Measurements from ENCODE around the gene CDKAL1.
"Not testable (repeated sequence)": the region's sequence is repeated elsewhere in the genome, so short reads cannot be mapped to it uniquely, and the experiment has no call there.

Gene CDKAL1

GRCh38 chr6:20632696-20633095, 98.4 kb downstream of the CDKAL1 start:
- in situ Hi-C loops (cut with MboI; ENCODE audit: low sequenced_read_pairs), result no loop called here

DNA sequence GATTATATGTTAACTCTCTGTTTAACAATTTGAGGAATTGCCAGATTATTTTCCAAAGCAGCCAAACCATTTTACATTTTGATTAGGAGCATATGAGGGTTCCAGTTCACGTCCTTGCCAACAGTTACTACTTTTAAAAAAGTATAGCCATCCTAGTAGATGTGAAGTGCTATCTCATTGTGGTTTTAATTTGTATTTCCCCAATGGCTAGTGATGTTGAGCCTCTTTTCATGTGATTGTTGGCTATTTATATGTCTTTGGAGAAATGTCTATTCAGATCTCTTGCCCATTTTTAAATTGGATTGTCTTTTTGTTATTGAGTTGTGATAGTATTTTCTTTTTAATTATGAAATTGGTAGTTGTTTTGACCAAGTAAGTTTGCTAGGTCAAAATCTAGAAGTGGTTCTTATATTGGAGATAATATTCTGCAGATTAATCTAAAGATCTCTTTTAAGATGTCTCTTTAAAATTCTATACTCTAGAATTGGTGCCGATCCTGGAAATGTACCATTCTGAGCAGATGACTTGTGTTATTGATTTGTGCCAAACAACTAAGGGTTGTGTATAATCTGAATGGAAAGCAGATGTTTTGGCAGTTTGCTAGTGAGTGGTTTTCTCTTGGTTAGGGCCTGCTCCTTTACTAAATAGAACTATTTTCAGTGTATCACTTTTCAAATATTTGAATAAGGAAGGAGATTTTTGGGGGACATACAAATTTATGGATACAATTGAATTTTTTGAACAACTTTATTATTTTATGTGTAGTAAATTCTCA, 99.5 kb downstream of the CDKAL1 start:
- in situ Hi-C loops (cut with MboI; ENCODE audit: low sequenced_read_pairs), result no loop called here

DNA sequence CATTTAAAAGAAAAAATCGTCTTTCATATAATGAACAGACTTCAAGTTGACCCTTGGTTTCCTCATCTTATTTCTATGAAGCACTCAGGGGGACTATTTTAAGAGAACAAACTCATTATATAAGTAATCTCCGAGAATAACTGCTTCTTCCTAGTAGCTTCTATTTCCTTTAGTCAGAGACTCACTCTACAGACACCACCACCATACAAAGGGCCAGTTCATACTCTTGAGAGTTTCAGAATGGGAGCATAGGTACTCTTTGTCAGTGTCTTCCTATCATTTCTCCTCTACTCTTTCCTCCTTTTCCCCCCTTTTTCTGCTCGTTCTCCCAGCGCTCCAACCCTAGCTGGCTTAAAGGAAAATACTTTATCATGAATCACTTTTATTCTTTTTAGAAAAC, 104.9 kb downstream of the CDKAL1 start:
- in situ Hi-C loops (cut with MboI; ENCODE audit: low sequenced_read_pairs), result no loop called here

DNA sequence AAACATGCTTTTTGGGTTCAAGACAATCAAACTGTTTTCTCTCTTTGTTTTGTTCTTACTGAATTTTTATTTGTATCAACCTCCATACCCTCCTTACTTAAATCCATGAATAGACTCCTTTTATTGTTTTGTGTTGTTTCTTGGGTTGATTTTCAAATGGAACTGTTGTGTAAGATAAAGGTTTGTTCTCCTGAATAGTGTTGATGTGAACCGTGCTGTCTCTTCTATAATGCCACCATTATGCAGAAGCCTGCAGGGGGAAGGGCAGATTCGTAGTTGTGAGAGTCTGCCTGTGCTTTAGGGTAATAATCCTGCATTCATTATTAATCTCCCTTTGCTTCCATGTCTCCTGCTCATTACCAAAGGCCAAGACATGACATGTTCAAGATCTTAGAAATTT, 105.9 kb downstream of the CDKAL1 start:
- in situ Hi-C loops (cut with MboI; ENCODE audit: low sequenced_read_pairs), result no loop called here

DNA sequence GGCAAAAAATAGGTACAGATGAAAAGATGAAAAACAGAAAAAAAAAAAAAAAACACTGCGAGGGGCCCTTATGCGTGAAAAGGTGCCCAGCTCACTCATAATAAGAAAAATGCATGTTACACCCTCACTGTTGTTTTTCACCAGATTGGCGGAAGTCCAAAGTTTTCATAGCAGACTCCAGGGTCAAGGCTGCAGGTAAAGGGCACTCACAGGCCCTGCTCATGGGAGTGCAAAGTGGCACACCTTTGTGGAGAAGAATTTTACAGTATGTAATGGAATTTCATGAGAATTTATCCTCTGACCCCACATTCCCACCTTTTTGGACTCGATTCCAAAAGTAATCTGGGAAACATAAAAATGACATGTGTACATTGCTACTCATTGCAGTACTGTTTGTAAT, 108.2 kb downstream of the CDKAL1 start:
- in situ Hi-C loops (cut with MboI; ENCODE audit: low sequenced_read_pairs), result no loop called here

- in situ Hi-C loops (cut with MboI; ENCODE audit: low sequenced_read_pairs), result no loop called here
Observed at GRCh38 chr6:20644667-20645370, 110.6 kb downstream of the CDKAL1 start.

- in situ Hi-C loops (cut with MboI; ENCODE audit: low sequenced_read_pairs), result not testable (repeated sequence)
Observed at GRCh38 chr6:20645572-20645971, 111.3 kb downstream of the CDKAL1 start.

DNA sequence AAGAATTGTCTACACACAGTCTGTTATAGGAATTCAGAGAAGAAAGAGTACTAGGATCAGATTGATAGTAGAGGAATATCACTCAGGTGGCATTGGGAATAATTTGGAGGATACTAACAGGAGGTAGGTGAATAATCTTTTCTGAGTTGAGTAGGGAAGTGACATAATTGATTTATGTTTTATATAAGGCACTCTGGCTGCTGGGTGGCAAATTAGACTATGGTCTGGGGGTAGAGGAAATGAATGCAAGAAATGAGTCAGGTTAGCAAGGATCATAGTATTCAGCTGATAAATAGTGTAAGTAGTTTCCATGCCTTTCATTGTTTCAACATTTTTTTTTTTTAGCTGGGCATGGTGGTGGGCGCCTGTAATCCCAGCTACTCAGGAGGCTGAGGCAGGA, 113.3 kb downstream of the CDKAL1 start:
- in situ Hi-C loops (cut with MboI; ENCODE audit: low sequenced_read_pairs), result no loop called here

DNA sequence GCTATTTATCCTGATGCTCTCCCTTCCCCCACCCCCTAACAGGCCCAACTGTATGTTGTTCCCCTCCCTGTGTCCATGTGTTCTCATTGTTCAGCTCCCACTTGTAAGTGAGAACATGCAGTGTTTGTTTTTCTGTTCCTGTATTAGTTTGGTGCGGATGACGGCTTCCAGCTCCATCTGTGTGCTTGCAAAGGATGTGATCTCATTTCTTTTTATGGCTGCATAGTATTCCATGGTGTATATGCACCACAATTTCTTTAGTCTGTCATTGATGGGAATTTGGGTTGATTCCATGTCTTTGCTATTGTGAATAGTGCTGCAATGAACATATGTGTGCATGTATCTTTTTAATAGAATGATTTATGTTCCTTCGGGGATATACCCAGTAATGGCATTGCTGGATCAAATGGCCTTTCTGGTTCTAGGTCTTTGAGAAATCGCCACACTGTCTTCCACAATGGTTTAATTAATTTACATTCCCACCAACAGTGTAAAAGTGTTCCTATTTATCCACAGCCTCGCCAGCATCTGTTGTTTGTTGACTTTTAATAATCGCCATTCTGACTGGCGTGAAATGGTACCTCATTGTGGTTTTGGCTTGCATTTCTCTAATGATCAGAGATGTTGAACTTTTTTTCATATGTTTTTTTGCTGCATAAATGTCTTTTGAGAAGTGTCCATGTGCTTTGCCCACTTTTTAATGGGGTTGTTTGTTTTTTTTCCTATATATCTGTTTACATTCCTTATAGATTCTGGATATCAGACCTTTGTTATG, 115.6 kb downstream of the CDKAL1 start:
- in situ Hi-C loops (cut with MboI; ENCODE audit: low sequenced_read_pairs), result not testable (repeated sequence)

GRCh38 chr6:20652299-20653084, 118.2 kb downstream of the CDKAL1 start:
- in situ Hi-C loops (cut with MboI; ENCODE audit: low sequenced_read_pairs), result no loop called here

GRCh38 chr6:20653085-20653479, 118.8 kb downstream of the CDKAL1 start:
- in situ Hi-C loops (cut with MboI; ENCODE audit: low sequenced_read_pairs), result no loop called here

DNA sequence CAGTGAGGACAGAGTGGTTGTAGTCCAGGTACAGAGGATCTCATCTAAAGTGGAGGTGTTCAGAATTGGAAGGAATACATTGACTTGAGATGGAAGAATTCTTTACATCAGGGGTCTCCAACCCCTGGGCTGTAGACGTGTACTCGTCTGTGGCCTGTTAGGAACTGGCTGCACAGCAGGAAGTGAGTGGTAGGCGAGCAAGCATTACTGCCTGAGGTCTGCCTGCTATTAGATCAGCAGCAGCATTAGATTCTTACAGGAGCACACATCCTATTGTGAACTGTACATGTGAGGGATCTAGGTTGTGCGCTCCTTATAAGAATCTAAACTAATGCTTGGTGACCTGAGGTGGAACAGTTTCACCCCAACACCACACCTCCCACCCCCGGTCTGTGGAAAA, 121.1 kb downstream of the CDKAL1 start:
- in situ Hi-C loops (cut with MboI; ENCODE audit: low sequenced_read_pairs), result no loop called here

- in situ Hi-C loops (cut with MboI; ENCODE audit: low sequenced_read_pairs), result no loop called here
Observed at GRCh38 chr6:20657274-20657800, 123.1 kb downstream of the CDKAL1 start.

GRCh38 chr6:20658053-20658452, 123.8 kb downstream of the CDKAL1 start:
- in situ Hi-C loops (cut with MboI; ENCODE audit: low sequenced_read_pairs), result no loop called here

DNA sequence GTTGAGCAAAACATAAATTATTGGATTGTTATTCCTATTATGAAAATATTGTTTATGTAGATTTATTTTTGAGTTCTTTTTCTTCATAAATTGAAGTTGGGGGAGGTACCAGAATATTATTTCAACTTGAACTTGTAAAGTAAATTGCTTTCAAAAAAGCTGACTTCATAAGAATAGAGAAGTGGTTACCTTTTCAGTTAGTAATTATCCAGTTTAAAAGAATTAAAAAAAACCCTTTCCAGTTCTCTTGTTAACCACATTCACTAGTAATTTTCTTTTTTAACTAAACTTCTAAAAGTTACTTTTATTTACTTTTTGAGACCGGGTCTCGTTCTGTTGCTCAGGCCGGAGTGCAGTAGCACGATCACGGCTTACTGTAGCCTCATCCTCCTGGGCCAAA, 124.3 kb downstream of the CDKAL1 start:
- in situ Hi-C loops (cut with MboI; ENCODE audit: low sequenced_read_pairs), result no loop called here

DNA sequence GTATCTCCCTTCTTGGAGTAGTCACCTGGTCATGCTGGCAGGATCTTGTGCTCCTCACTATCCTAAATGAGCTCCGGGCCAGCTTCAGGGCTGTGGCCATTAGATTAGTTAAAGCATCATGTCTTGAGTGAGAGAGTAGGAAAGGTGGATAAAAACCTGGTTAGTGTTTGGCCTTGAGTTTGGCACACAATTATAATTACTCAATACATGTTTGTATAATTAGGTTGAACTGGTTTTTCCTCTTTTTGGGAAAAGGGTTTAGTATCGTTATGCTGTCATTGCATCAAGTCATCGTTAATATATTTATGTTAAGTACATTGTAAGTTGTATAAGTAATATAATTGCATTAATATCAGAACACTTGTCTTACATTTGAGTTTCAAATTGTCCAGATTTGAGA, 126.3 kb downstream of the CDKAL1 start:
- in situ Hi-C loops (cut with MboI; ENCODE audit: low sequenced_read_pairs), result no loop called here

- in situ Hi-C loops (cut with MboI; ENCODE audit: low sequenced_read_pairs), result no loop called here
Observed at GRCh38 chr6:20661721-20662120, 127.5 kb downstream of the CDKAL1 start.

- in situ Hi-C loops (cut with MboI; ENCODE audit: low sequenced_read_pairs), result no loop called here
Observed at GRCh38 chr6:20664250-20664649, 130.0 kb downstream of the CDKAL1 start.

GRCh38 chr6:20665290-20665689, 131.0 kb downstream of the CDKAL1 start:
- in situ Hi-C loops (cut with MboI; ENCODE audit: low sequenced_read_pairs), result no loop called here

GRCh38 chr6:20669571-20670314, 135.5 kb downstream of the CDKAL1 start:
- in situ Hi-C loops (cut with MboI; ENCODE audit: low sequenced_read_pairs), result no loop called here

All from hTERT RPE-1 (cell line).